K562 (cell line): ENCODE data around the gene SPATC1L. TPM values are rescaled to one million over a fixed set of nuclear protein-coding genes. Genes with fewer than 3 reads are reported as not detected.

Experiments used
- COPS2 ChIP-seq: fragments of 450-650 bp; conservative IDR thresholded peaks from 2 replicates; pipeline ENCODE4 v1.6.1; 2016; ENCODE audit warnings: mild to moderate bottlenecking, moderate library complexity
- KDM2B ChIP-seq: fragments of 250-450 bp; sonication (Bioruptor Pico); IDR thresholded peaks from 2 replicates; pipeline ENCODE4 v1.8.0; 2021; ENCODE audit warnings: mild to moderate bottlenecking, moderate library complexity
- MXI1 ChIP-seq: IDR thresholded peaks from 2 replicates; pipeline ENCODE4 v1.6.1; 2011; ENCODE audit warnings: low read depth, mild to moderate bottlenecking, improper control_type of control experiment, low read length
- NR2C2 ChIP-seq, 2 experiments: fragments of 200-800 bp in 1 of 2; sonication (Bioruptor generic) in 1 of 2; sonication (generic) in 1 of 2; formaldehyde crosslinking in 1 of 2; IDR thresholded peaks; 2 replicates each; pipeline versions ENCODE4 v1.6.1 to v1.8.0; 2016 to 2022; ENCODE audit warnings: mild to moderate bottlenecking in 1 of 2, missing compliant biosample characterization in 1 of 2, missing genetic modification characterization in 1 of 2, missing genetic modification reagents in 1 of 2
- NUFIP1 ChIP-seq: fragments of 450-650 bp; IDR thresholded peaks from 2 replicates; pipeline ENCODE4 v1.6.1; 2018; ENCODE audit not compliant: partially characterized antibody
- POLR2A ChIP-seq: fragments of 450-650 bp; conservative IDR thresholded peaks from 2 replicates; pipeline ENCODE4 v1.6.1; 2016
- POLR2G ChIP-seq: fragments of 200-400 bp; formaldehyde crosslinking; IDR thresholded peaks from 2 replicates; pipeline ENCODE4 v1.6.1; 2017; ENCODE audit warnings: low read depth, mild to moderate bottlenecking, antibody characterized with exemption, low read length, moderate library complexity
- RBM17 ChIP-seq: fragments of 200-400 bp; formaldehyde crosslinking; IDR thresholded peaks from 2 replicates; pipeline ENCODE4 v1.6.1; 2017; ENCODE audit warnings: low read depth, mild to moderate bottlenecking, low read length, borderline replicate concordance
- REST ChIP-seq, 2 experiments: fragments of 450-650 bp; formaldehyde crosslinking in 1 of 2; IDR thresholded peaks; 2 replicates each; pipeline versions ENCODE4 v1.4.0 to v1.6.1; 2014 to 2020; ENCODE audit warnings: mild to moderate bottlenecking in 2 of 2, borderline replicate concordance in 1 of 2, low read depth in 1 of 2
- RNF2 ChIP-seq: sonication (generic); IDR thresholded peaks from 2 replicates; pipeline ENCODE4 v1.6.1; 2016
- YY1 ChIP-seq, 3 experiments: IDR thresholded peaks; 2 replicates each; pipeline ENCODE4 v1.6.1; 2011; ENCODE audit warnings: low read length in 2 of 3, mild to moderate bottlenecking in 2 of 3, moderate library complexity in 2 of 3, borderline replicate concordance in 1 of 3, control low read depth in 1 of 3, low read depth in 1 of 3; ENCODE audit not compliant: insufficient read depth in 3 of 3, insufficient replicate concordance in 2 of 3, control insufficient read depth in 1 of 3, insufficient read length in 1 of 3; ENCODE audit errors: extremely low read depth in 1 of 3
- ZBTB43 ChIP-seq: sonication (generic); formaldehyde crosslinking; IDR thresholded peaks from 2 replicates; pipeline ENCODE4 v1.8.0; 2023; ENCODE audit warnings: mild to moderate bottlenecking, missing genetic modification reagents
- ZBTB8A ChIP-seq: fragments of 450-650 bp; IDR thresholded peaks from 2 replicates; pipeline ENCODE4 v1.6.1; 2018; ENCODE audit warnings: mild to moderate bottlenecking, moderate library complexity; ENCODE audit not compliant: partially characterized antibody
- ZNF561 ChIP-seq: fragments of 450-650 bp; formaldehyde crosslinking; conservative IDR thresholded peaks from 2 replicates; pipeline ENCODE4 v1.4.0; 2020; ENCODE audit warnings: mild to moderate bottlenecking, moderate library complexity
- ZNF655 ChIP-seq: fragments of 250-450 bp; sonication (Bioruptor Pico); IDR thresholded peaks from 2 replicates; pipeline ENCODE4 v1.5.0; 2021
- ZNF75A ChIP-seq: fragments of 450-650 bp; formaldehyde crosslinking; IDR thresholded peaks from 2 replicates; pipeline ENCODE4 v1.4.0; 2020; ENCODE audit warnings: mild to moderate bottlenecking
- polyA plus RNA-seq, 8 experiments: library from polyadenylated mRNA; depleted of rRNA in 4 of 8; stranded (reverse) in 5 of 8; unstranded in 3 of 8; fragments of >200 nt; fragmentation: Nextera tagmentation in 2 of 8; fragmentation: Illumina TruSeq in 1 of 8; extraction: Ambion mirVana in 2 of 8; extraction: Trizol in 1 of 8; gene quantifications; 2 replicates each; pipeline versions ENCODE4 v1.2.1 to v1.2.3, GENCODE V29; 2011 to 2014; ENCODE audit warnings: inconsistent platforms in 1 of 8, missing spikeins in 1 of 8
- total RNA-seq, 7 experiments: library from RNA; depleted of rRNA in 6 of 7; stranded (reverse); fragments of >200 nt in 6 of 7; fragmentation: Illumina TruSeq in 2 of 7; extraction: Trizol in 2 of 7; gene quantifications; 2 replicates each; pipeline versions ENCODE4 v1.2.1 to v1.2.3, GENCODE V29; 2011 to 2021; ENCODE audit warnings: low replicate concordance in 1 of 7

Gene SPATC1L
- total and polyA plus RNA-seq, 9 of the 15 experiments (the other 6 are each of a cell fraction or from before 2014, with no cell fraction given) = 0.14 to 121 (median 34.0) TPM; not detected in 1

- TF ChIP-seq MXI1 = no peak
- no peak for TF ChIP-seq RNF2
- no peak for TF ChIP-seq NUFIP1
- no peak for TF ChIP-seq ZBTB8A
- TF ChIP-seq NR2C2 (CRISPR knock-in tag; IDR thresholded peaks at IDR 0.05) = no peak
- TF ChIP-seq NR2C2 (tag; IDR thresholded peaks at IDR 0.05) = peak; percentile 15; the same call in 1 of the 2 replicates
- peak; percentile 31 to 58 (median 52) for TF ChIP-seq YY1 (IDR thresholded peaks at IDR 0.05; ENCODE audit: borderline replicate concordance in 1 of 3, control insufficient read depth in 1 of 3, extremely low read depth in 1 of 3, insufficient read depth in 3 of 3, insufficient read length in 1 of 3, insufficient replicate concordance in 2 of 3, low read depth in 1 of 3, low read length in 2 of 3)
- TF ChIP-seq COPS2 = no peak
- TF ChIP-seq POLR2G = peak; percentile 79
- no peak for TF ChIP-seq ZNF655 (CRISPR knock-in tag)
- no peak for TF ChIP-seq REST (IDR thresholded peaks at IDR 0.05; ENCODE audit: borderline replicate concordance)
- no peak for TF ChIP-seq REST (CRISPR knock-in tag; IDR thresholded peaks at IDR 0.05; ENCODE audit: low read depth)
- TF ChIP-seq POLR2A = peak; percentile 71; the same call in 1 of the 2 replicates
- TF ChIP-seq KDM2B = no peak
- no peak for TF ChIP-seq ZBTB43 (CRISPR knock-in tag)
- TF ChIP-seq ZNF561 (CRISPR knock-in tag) = no peak
- no peak for TF ChIP-seq RBM17
- TF ChIP-seq ZNF75A (CRISPR knock-in tag) = no peak
Observed at GRCh38 chr21:46229133-46229922, 45.1 kb upstream of the SPATC1L start (continued).
